ENCODE measurements around the gene CASP2. TPM values are rescaled to one million over a fixed set of nuclear protein-coding genes. Genes with fewer than 3 reads are reported as not detected.

CASP2 gene
- total RNA-seq, 1 donor: 7.6 TPM

DNA sequence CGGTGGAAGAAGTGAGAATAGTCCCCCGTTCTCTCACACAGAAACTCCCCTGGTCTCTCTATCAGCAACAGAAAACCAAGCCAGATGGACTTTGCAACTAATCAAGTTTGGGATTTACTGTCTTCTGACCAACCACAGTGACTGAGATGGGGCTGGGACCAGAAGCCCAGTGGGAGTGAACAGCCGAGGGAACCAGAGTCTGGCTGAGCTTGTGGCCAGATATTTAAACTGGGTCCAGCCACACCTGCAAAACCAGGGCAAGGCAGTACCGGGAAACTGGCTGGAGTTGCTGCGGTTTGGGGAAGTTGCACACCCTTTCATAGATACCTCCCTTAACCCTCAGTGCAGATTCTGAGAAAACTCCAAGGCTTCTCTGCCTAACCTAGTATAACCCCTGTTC is 18.9 kb upstream of the CASP2 start:
- Histone ChIP-seq H3K4me2 (ENCODE audit: insufficient read depth, low read length) (no peak overlapping the region), H3K27ac (ENCODE audit: low read depth, low read length) (no peak overlapping the region), H3K79me2 (ENCODE audit: insufficient read depth, low read length) (peaks cover 5% of the 10 kb centered on the region), H2AFZ (ENCODE audit: low read length) (no peak overlapping the region), H3K27me3 (ENCODE audit: insufficient read depth, low read length) (no peaks in the 10 kb centered on the region), H3K9me3 (ENCODE audit: low read depth, low read length) (no peaks in the 10 kb centered on the region), H4K20me1 (ENCODE audit: insufficient read depth, low read length) (no peaks in the 10 kb centered on the region), H3K4me3 (ENCODE audit: insufficient read depth, low read length) (no peak overlapping the region), H3K4me1 (ENCODE audit: insufficient read depth, low read length) (no peaks in the 10 kb centered on the region), H3K36me3 (ENCODE audit: insufficient read depth, low read length) (peaks cover 21% of the 10 kb centered on the region)
- TF ChIP-seq, protein P1, sequence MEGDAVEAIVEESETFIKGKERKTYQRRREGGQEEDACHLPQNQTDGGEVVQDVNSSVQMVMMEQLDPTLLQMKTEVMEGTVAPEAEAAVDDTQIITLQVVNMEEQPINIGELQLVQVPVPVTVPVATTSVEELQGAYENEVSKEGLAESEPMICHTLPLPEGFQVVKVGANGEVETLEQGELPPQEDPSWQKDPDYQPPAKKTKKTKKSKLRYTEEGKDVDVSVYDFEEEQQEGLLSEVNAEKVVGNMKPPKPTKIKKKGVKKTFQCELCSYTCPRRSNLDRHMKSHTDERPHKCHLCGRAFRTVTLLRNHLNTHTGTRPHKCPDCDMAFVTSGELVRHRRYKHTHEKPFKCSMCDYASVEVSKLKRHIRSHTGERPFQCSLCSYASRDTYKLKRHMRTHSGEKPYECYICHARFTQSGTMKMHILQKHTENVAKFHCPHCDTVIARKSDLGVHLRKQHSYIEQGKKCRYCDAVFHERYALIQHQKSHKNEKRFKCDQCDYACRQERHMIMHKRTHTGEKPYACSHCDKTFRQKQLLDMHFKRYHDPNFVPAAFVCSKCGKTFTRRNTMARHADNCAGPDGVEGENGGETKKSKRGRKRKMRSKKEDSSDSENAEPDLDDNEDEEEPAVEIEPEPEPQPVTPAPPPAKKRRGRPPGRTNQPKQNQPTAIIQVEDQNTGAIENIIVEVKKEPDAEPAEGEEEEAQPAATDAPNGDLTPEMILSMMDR (IDR thresholded peaks at IDR 0.05; ENCODE audit: extremely low read depth, low read depth, low read length): no peak
- no peak for DNase-seq (ENCODE audit: insufficient read length, low spot score, missing footprints)

DNA sequence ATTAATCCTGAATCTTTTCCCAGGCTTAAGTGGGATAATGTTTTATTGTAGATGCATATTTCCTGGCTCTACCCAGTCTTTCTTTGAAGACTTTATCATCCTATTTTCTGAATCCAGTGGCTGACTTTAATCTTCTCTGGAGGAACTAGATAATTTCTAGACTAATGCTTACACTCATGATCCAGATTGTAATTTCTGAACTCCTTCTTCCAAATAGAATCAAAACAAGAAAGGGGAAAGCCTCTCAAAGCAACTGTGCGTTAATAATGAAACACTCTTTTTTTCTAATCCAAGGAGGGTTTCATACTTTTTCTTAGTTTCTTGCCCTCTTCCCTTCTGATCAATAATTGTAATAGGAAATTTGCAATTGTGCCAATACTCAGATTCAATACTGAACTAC is 16.9 kb upstream of the CASP2 start:
- TF ChIP-seq, protein P1 (IDR thresholded peaks at IDR 0.05; ENCODE audit: extremely low read depth, low read depth, low read length): no peak
- H3K27me3 ChIP-seq (ENCODE audit: insufficient read depth, low read length): no peaks in the 10 kb centered on the region

GRCh38 chr7:143272871-143273270 is 15.3 kb upstream of the CASP2 start:
- no peak overlapping the region for H3K27ac ChIP-seq (ENCODE audit: low read depth, low read length)
- H2AFZ ChIP-seq (ENCODE audit: low read length): no peak overlapping the region
- peaks cover 12% of the 10 kb centered on the region for H3K36me3 ChIP-seq (ENCODE audit: insufficient read depth, low read length)
- DNase-seq (ENCODE audit: insufficient read length, low spot score, missing footprints): no peak
- no peaks in the 10 kb centered on the region for H4K20me1 ChIP-seq (ENCODE audit: insufficient read depth, low read length)
- TF ChIP-seq, protein P1 (IDR thresholded peaks at IDR 0.05; ENCODE audit: extremely low read depth, low read depth, low read length): no peak
- H3K4me3 ChIP-seq (ENCODE audit: insufficient read depth, low read length): no peak overlapping the region
- no peaks in the 10 kb centered on the region for H3K27me3 ChIP-seq (ENCODE audit: insufficient read depth, low read length)
- no peaks in the 10 kb centered on the region for H3K4me1 ChIP-seq (ENCODE audit: insufficient read depth, low read length)
- H3K4me2 ChIP-seq (ENCODE audit: insufficient read depth, low read length): no peak overlapping the region
- no peaks in the 10 kb centered on the region for H3K79me2 ChIP-seq (ENCODE audit: insufficient read depth, low read length)
- H3K9me3 ChIP-seq (ENCODE audit: low read depth, low read length): no peaks in the 10 kb centered on the region

More for the DNA sequence above, 16.9 kb upstream of the CASP2 start:
- Histone ChIP-seq H3K4me1 (ENCODE audit: insufficient read depth, low read length) (no peaks in the 10 kb centered on the region), H2AFZ (ENCODE audit: low read length) (no peak overlapping the region), H3K27ac (ENCODE audit: low read depth, low read length) (no peak overlapping the region), H4K20me1 (ENCODE audit: insufficient read depth, low read length) (no peaks in the 10 kb centered on the region), H3K79me2 (ENCODE audit: insufficient read depth, low read length) (no peaks in the 10 kb centered on the region), H3K9me3 (ENCODE audit: low read depth, low read length) (no peaks in the 10 kb centered on the region), H3K4me2 (ENCODE audit: insufficient read depth, low read length) (no peak overlapping the region), H3K4me3 (ENCODE audit: insufficient read depth, low read length) (no peak overlapping the region), H3K36me3 (ENCODE audit: insufficient read depth, low read length) (peaks cover 21% of the 10 kb centered on the region)
- DNase-seq (ENCODE audit: insufficient read length, low spot score, missing footprints): no peak

DNA sequence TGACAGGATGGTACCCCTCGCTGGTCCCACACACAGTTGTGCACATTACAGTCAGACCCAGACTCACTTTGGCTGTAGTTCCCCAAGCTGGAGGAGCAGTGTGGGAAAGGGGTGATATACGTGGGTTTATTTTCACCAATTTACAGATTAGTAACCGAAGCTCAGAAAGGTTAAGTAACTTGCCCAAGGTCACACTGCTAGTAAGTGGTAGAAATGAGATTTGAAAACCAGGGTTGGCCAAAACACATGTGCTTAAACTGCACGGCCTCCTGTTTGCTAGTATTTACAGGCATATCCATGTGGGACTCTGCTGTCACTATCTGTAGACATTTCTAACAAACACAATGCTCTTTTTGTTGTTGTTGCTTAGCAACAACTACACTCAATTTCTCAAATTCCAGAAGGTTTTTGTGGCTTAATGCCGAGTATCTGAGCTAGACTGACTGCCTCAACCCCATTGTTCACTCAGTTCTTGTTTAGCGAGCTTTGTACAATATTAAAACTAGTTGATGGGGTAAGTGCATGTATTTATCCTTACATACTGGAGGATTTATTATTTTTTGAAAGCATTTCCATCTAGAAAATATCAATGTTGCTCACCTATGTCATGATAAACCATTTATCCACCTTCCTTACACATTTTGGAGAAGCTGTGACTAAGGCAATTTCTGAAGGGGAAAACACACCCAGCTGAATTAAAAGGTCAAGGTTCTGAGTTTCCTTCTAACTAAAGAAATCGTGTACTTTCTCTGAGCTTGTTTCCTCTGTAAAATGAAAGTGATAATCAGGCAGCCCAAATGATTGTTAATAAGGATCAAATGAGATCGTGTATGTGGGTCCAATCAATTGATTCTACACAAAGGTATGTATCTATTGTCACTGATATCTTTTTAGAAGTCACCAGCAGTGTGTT is 8.7 kb upstream of the CASP2 start:
- H3K9me3 ChIP-seq (ENCODE audit: low read depth, low read length): no peaks in the 10 kb centered on the region
- no peak overlapping the region for H3K4me3 ChIP-seq (ENCODE audit: insufficient read depth, low read length)
- H3K4me1 ChIP-seq (ENCODE audit: insufficient read depth, low read length): peaks cover 4% of the 10 kb centered on the region
- H2AFZ ChIP-seq (ENCODE audit: low read length): peak overlapping the region; percentile 60
- no peaks in the 10 kb centered on the region for H4K20me1 ChIP-seq (ENCODE audit: insufficient read depth, low read length)
- peak overlapping the region; percentile 34 for H3K4me2 ChIP-seq (ENCODE audit: insufficient read depth, low read length)
- peak; percentile 80 for DNase-seq (ENCODE audit: insufficient read length, low spot score, missing footprints)
- TF ChIP-seq, protein P1 (IDR thresholded peaks at IDR 0.05; ENCODE audit: extremely low read depth, low read depth, low read length): no peak
- no peaks in the 10 kb centered on the region for H3K79me2 ChIP-seq (ENCODE audit: insufficient read depth, low read length)
- H3K27ac ChIP-seq (ENCODE audit: low read depth, low read length): peak overlapping the region; percentile 37
- H3K27me3 ChIP-seq (ENCODE audit: insufficient read depth, low read length): no peaks in the 10 kb centered on the region
- no peaks in the 10 kb centered on the region for H3K36me3 ChIP-seq (ENCODE audit: insufficient read depth, low read length)
